Hematopoietic multipotent progenitor cell treated with erythropoietin and hydrocortisone succinate and interleukin-3 and kit ligand, for 17 days (in vitro differentiated cells): ENCODE data around the gene RANBP6.
A peak's percentile ranks its signal among the peaks of the same experiment; 100 is the strongest.

Source experiments
- DNase-seq: peaks from one replicate; pipeline ENCODE4 v3.0.0-alpha.2; 2015; ENCODE audit warnings: low spot score

RANBP6 gene

DNA sequence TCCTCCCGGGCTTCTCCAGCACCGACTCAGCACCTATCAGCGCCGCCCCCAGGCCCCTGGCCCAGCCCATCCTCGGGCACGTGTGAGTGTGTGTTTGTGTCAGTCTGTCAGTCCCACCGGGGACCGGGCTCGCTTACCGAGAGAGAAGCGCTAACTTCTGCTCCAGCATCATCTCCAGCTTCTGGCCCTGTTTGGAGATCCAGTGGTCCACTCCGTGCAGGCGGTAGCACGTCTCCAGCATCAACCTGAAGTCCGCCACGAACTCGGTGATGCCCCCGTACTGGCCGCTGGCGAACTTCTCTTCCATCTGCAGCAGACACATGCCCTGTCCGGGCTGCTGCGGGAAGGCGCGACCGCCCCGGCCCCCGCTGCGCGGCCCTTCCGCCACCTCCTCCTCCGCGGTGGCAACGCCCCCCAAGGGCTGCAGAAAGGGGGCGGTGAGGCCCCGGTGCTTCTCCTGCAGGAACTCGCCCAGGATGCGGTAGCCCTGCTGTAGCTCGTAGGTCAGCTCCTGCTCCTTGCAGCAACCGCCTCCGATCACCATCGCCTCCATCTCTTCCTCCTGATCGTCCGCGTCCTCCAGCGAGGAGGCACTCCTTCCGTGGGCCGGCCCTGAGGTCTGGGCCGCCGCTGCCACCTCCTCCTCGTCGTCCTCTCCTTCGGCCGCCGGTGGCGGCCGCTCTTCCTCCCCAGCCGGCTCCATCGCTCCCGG, 8.2 kb downstream of the RANBP6 start:
- peak; percentile 90 for DNase-seq

DNA sequence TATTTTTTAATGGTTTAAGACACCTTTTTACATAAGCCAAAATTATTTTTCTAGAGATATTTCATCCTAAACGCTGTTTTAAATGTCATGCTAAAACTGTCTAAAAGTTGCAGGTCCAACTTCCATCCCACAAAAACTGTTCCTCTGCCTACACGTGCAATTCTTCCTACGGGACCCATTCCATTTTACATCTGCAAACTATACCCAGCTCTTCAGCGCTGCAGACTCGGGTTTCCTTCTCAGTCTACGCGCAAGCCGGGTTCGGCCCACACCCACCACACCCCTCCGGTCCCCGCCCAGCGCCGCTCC, 8.7 kb downstream of the RANBP6 start:
- DNase-seq: no peak

DNA sequence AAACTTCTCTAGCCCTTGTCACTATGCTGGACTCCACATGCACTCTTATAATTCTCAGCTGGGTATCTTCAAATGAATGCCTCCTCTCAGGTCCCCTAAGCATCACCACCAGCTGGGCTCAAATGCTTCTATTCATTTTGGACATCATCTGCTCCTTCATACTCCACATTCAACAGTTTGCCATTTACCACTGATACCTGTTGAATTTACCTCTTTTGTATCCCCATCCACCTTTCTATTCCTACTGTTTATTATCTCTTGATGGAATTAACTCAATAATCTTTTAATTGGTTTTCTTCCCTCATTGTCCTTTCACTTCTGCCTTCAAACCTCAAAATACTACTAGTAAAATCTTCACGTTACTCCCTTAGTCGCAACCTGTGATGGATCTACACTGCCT, 14.5 kb downstream of the RANBP6 start:
- no peak for DNase-seq

DNA sequence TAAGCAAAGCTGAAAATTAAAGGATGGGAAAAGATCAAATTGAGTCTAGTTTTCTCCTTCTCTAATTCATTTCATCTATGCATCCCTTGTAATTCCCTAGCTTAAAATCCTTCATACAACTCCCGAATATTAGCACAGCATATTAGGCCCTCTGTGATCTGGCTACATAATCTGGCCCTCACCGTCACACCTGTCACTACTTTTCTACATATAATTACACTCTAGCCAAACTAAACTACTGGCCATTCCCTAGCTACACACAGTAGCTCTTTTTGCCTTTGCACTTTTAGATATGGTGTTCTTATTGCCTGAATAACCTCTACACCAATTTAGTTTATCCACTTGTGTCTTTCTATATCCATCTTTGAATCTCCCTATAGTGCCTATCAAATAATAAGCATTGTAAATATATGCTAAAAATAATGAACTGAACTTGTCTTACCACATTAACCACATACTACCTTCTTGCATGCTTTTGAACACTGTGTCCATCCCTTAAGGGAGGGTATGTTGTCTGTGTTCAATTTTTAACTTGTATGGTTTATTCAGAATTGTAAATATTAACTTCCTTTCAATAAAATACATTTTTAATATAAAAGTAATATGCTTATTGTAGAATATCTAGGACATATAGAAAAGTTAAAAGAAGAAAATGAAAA, 15.9 kb downstream of the RANBP6 start:
- DNase-seq: no peak

DNA sequence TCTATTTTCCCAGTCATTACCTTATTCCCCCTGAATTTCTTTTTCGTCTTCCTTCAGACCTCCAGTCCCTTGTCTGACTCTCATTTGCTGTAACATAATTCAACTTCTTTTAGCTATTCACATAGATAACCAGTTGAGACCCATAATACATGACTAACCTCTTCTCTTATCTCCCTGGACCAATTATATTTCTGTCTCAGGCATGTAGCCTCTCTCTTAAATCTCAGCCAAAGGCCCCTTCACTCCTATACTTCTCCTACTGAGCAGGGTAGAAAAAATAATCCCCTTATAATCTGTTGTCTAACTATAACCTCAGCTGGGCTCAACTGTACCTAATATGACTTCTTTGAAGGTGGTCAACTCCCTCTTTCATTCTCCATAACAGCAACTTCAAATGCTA, 20.9 kb downstream of the RANBP6 start:
- DNase-seq: no peak

DNA sequence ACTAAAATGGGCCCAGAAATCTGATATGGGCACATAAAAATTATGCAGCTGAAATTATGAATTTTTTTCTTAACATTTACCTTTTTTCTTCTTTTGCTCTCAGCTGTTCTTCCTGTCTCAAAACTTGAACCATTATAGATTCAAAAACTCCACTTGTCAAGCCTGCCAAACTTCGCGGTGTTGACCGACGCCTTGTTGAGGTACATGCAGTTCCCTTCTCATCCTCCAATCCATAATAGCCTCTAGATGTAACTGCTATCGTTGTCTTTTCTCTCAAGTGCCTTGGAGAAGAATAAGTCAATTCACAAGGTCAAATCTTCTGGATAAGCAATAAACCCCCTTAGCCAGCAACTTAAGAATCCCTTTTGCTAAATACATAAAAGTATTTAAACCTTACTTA, 27.2 kb downstream of the RANBP6 start:
- DNase-seq: no peak

DNA sequence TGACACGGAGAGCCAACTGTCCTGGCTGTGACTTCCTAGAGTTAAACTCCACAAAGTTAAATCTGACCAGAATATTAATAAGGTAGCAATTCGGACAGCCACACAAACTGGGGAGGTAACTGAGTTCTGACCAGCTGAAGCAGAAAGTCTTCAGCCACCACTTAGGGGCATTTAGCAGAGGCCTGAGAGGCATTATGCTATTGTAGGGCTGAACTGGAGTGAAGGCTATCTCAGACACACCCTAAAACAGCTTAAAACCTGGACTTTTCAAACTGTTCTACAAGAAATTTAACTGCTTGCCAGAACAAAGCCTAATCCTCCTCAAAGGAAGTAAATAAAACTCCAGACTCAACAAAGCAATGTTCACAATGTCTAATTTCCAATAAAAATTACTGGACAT, 32.4 kb downstream of the RANBP6 start:
- no peak for DNase-seq

DNA sequence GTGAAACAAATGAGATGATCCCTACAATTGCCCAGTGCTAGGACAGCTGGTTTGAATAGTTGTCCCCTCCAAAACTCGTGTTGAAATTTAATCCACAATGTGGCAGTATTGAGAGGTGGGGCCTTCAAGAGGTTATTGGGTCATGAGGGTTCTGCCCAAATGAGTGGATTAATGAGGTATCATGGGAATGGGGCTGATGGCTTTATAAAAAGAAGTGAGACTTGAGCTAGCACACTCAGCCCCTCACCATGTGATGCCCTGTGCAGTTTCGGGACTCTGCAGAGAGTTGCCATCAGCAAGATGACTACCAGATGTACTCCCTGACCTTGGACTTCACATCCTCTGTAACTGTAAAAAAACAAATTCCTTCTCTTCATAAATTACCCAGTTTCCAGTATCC, 33.1 kb downstream of the RANBP6 start:
- DNase-seq: no peak

DNA sequence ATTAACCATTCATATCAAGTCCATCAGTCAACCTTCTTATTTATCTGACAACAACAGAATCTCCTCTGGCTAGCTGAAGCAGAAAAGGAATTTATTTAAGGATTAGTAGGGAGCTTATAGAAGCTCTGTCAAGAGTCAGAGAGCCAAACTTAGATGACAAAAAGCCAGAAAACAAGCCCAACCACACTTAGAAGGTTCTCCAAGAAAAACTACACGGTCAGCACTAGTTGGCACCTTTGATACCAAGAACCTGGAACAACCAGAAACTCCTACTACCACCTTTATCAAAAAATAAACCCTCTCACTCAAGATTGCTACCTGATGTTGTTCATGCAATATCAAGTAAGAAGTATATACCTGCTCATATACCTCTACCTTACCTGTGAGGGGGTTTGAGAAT, 36.9 kb downstream of the RANBP6 start:
- no peak for DNase-seq

DNA sequence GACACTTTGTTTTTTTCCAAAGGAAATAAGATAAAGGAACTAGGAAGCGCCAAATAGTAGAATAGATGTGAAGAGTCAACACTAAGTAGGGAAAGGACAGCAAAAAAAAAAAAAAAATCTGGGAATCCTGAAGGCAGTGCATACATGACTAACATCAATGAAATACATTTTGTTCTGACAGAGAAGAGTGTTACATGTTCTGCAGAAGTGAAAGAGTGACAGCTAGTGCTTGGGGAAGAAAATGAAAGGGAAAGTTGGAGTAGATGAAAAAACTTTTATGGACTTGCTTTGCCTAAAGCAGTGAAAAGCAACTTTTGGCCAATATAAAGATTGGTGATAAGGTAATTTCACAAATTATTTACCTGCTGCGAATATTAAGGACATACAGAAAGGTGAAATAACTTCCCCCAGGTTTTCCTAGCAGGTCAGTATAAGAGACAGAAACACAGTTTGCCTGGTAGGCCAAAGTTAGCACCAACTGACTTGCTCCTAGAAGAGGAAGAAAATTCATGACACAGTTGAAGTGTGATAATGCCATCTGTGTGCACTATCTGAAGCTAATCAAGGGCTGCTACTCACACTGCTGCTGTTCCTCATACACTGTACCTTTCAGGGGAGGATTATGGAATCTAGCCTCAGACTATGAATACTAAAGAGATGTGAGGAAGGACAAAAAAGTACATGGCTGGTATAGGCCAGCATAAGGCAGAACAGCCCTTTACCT, 38.6 kb downstream of the RANBP6 start:
- no peak for DNase-seq

DNA sequence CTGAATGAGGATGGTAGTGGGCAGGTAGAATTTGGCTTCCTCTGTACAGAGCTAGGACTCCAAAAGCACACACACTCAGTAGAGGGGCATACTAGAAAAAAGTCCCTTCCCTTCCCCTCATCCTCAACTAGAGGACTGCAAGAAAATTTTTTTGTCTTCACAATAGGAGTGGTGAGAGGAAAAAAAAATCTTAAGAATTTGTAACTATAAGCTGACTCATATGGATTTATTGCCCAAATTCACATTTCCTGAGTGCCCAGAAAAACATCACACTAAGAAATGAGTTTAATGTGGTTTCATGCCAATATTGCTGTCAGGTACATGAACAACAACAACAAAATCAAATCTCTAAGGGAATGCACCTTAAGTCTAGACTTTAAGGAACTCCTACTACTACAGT, 43.7 kb downstream of the RANBP6 start:
- DNase-seq: no peak
